Left lung (tissue), 14 donors: Measurements from ENCODE around the gene CSNK2A1. TPM values are rescaled to one million over a fixed set of nuclear protein-coding genes. Genes with fewer than 3 reads are reported as not detected.

Experiments used
- ATAC-seq: fragments of 200-7000 bp; cut with Tn5 transposase; one replicate; pipeline ENCODE4 v1.9.1; 2020; ENCODE audit warnings: moderate library complexity
- DNase-seq, 4 donors: peaks; one replicate each; pipeline ENCODE4 v3.0.0-alpha.2; 2013 to 2020
- H3K27ac ChIP-seq, 2 donors: fragments of 200-600 bp; sonication (generic) in 1 of 2; one replicate each; pipeline versions ENCODE4 v1.5.0 to v1.8.0; 2020 to 2021
- H3K27me3 ChIP-seq, 2 donors: fragments of 200-600 bp; sonication (generic) in 1 of 2; one replicate each; pipeline versions ENCODE4 v1.5.0 to v1.8.0; 2020 to 2021
- H3K36me3 ChIP-seq, 2 donors: fragments of 200-600 bp; sonication (generic) in 1 of 2; one replicate each; pipeline versions ENCODE4 v1.5.0 to v1.8.0; 2020 to 2021
- H3K4me1 ChIP-seq, 2 donors: fragments of 200-600 bp; one replicate each; pipeline ENCODE4 v1.8.0; 2021
- H3K4me3 ChIP-seq, 2 donors: fragments of 200-600 bp; sonication (generic) in 1 of 2; one replicate each; pipeline versions ENCODE4 v1.5.0 to v1.8.0; 2020 to 2021; ENCODE audit warnings: mild to moderate bottlenecking in 1 of 2
- H3K9me3 ChIP-seq, 2 donors: fragments of 200-600 bp; sonication (generic) in 1 of 2; one replicate each; pipeline versions ENCODE4 v1.5.0 to v1.8.0; 2020 to 2021
- CTCF ChIP-seq, 2 donors: fragments of 200-600 bp; sonication (generic) in 1 of 2; IDR thresholded peaks; one replicate each; pipeline versions ENCODE4 v1.5.0 to v1.8.0; 2021; ENCODE audit warnings: antibody characterized with exemption in 2 of 2
- intact Hi-C, 2 donors: fragments of 100-400 bp; cut with DNase I; formaldehyde crosslinking; loops; one replicate each; pipeline versions ENCODE4 v1.11.2 to v1.14.2; 2022
- long read RNA-seq, 12 donors: library from polyadenylated mRNA in 2 of 12; unstranded in 2 of 12; transcript quantifications; one replicate each; pipeline ENCODE4 v2.0.0 and lab custom pipeline, GENCODE V29; 2019 to 2026
- polyA plus RNA-seq, 6 donors: library from polyadenylated mRNA; unstranded; fragments of 120-200 nt; gene quantifications; one replicate each; pipeline ENCODE4 v1.2.1, GENCODE V29; 2013; ENCODE audit not compliant: insufficient read length in 6 of 6
- total RNA-seq, 2 donors: library from RNA; stranded (reverse); fragmentation: NEBNext Ultra II Directional; extraction: Animal tissue kit (Norgen Biotek cat#: 25700); gene quantifications; one replicate each; pipeline ENCODE4 v1.2.1, GENCODE V29; 2021
- donor health status: DM: no; HTN: yes; CAD: no.
- donor health status: DM: no; HTN: no; CAD: no.

CSNK2A1 gene
- total RNA-seq (10 to 100 TPM; 78.5 to 94.4 TPM), polyA plus RNA-seq (100 to 1,000 TPM; 131 to 157 (median 135) TPM)
- long read RNA-seq, donor 1, full-length matches to known transcripts: 38 of 51 reads
- long read RNA-seq, donor 1, partial matches to known transcripts: 13 of 51 reads
- long read RNA-seq, donor 1, other reads (novel, unspliced or antisense): 0 of 51 reads
- long read RNA-seq, donor 2, full-length matches to known transcripts: 21 of 29 reads
- long read RNA-seq, donor 2, partial matches to known transcripts: 8 of 29 reads
- long read RNA-seq, donor 2, other reads (novel, unspliced or antisense): 0 of 29 reads
- long read RNA-seq, donor 3, full-length matches to known transcripts: 23 of 23 reads
- long read RNA-seq, donor 3, partial matches to known transcripts: 0 of 23 reads
- long read RNA-seq, donor 3, other reads (novel, unspliced or antisense): 0 of 23 reads
- long read RNA-seq, donor 4, full-length matches to known transcripts: 19 of 27 reads
- long read RNA-seq, donor 4, partial matches to known transcripts: 1 of 27 reads
- long read RNA-seq, donor 4, other reads (novel, unspliced or antisense): 7 of 27 reads
- long read RNA-seq, donor 5, full-length matches to known transcripts: 28 of 37 reads
- long read RNA-seq, donor 5, partial matches to known transcripts: 9 of 37 reads
- long read RNA-seq, donor 5, other reads (novel, unspliced or antisense): 0 of 37 reads
- long read RNA-seq, donor 6, full-length matches to known transcripts: 14 of 14 reads
- long read RNA-seq, donor 6, partial matches to known transcripts: 0 of 14 reads
- long read RNA-seq, donor 6, other reads (novel, unspliced or antisense): 0 of 14 reads
- long read RNA-seq, donor 7, full-length matches to known transcripts: 19 of 19 reads
- long read RNA-seq, donor 7, partial matches to known transcripts: 0 of 19 reads
- long read RNA-seq, donor 7, other reads (novel, unspliced or antisense): 0 of 19 reads
- long read RNA-seq, donor 8, full-length matches to known transcripts: 28 of 33 reads
- long read RNA-seq, donor 8, partial matches to known transcripts: 5 of 33 reads
- long read RNA-seq, donor 8, other reads (novel, unspliced or antisense): 0 of 33 reads
- long read RNA-seq, donor 9, partial matches to known transcripts: 0 of 1 reads
- long read RNA-seq, donor 9, other reads (novel, unspliced or antisense): 0 of 1 reads
- long read RNA-seq, donor 10, full-length matches to known transcripts: 13 of 14 reads
- long read RNA-seq, donor 10, partial matches to known transcripts: 0 of 14 reads
- long read RNA-seq, donor 10, other reads (novel, unspliced or antisense): 1 of 14 reads
- long read RNA-seq, donor 11: 0 reads
- long read RNA-seq, donor 12, full-length matches to known transcripts: 18 of 18 reads
- long read RNA-seq, donor 12, partial matches to known transcripts: 0 of 18 reads
- long read RNA-seq, donor 12, other reads (novel, unspliced or antisense): 0 of 18 reads

- peaks cover 10 to 51% of the 10 kb centered on the region in 2 donors for H3K4me1 ChIP-seq
- H3K9me3 ChIP-seq: no peaks in the 10 kb centered on the region
- ATAC-seq (peak; percentile 99), DNase-seq (peak; percentile 95 to 98 (median 97))
- H3K36me3 ChIP-seq: no peaks in the 10 kb centered on the region
- no peaks in the 10 kb centered on the region for H3K27me3 ChIP-seq
- intact Hi-C loops: no loop called here
- TF ChIP-seq CTCF (IDR thresholded peaks at IDR 0.05): no peak
- H3K27ac ChIP-seq: peak within 1 kb of the TSS; percentile 83 to 87
- H3K4me3 ChIP-seq: peak within 1 kb of the TSS; percentile 70 to 83
Observed at GRCh38 chr20:543369-544152, at the start of gene CSNK2A1. Gene CSNK2A1, minus strand, starts transcription at chr20:543790. Its CDS starts 35,239 bp downstream, at chr20:508551.

- intact Hi-C loops: no loop called here
- no peaks in the 10 kb centered on the region for H3K27me3 ChIP-seq
- no peak overlapping the region for H3K27ac ChIP-seq
- no peaks in the 10 kb centered on the region for H3K9me3 ChIP-seq
- ATAC-seq (no peak), DNase-seq (no peak)
- H3K4me3 ChIP-seq: no peak overlapping the region
- no peaks in the 10 kb centered on the region for H3K36me3 ChIP-seq
- H3K4me1 ChIP-seq: no peaks in the 10 kb centered on the region
- TF ChIP-seq CTCF (IDR thresholded peaks at IDR 0.05): no peak
Observed at GRCh38 chr20:592506-592905, 48.9 kb upstream of the CSNK2A1 start.

GRCh38 chr20:591941-592340 is 48.4 kb upstream of the CSNK2A1 start:
- no peak for ATAC-seq
- H3K4me1 ChIP-seq: no peaks in the 10 kb centered on the region
- no peaks in the 10 kb centered on the region for H3K27me3 ChIP-seq
- intact Hi-C loops: no loop called here
- TF ChIP-seq CTCF (IDR thresholded peaks at IDR 0.05): no peak
- no peak overlapping the region for H3K27ac ChIP-seq
- H3K9me3 ChIP-seq: no peaks in the 10 kb centered on the region
- no peak overlapping the region for H3K4me3 ChIP-seq
- no peaks in the 10 kb centered on the region for H3K36me3 ChIP-seq
- no peak for DNase-seq

- Histone ChIP-seq H3K27me3 (peaks cover 0 to 15% of the 10 kb centered on the region in 2 donors), H3K9me3 (no peaks in the 10 kb centered on the region), H3K4me3 (no peak overlapping the region), H3K36me3 (no peaks in the 10 kb centered on the region), H3K4me1 (no peaks in the 10 kb centered on the region), H3K27ac (no peak overlapping the region)
- no peak for DNase-seq
- ATAC-seq: no peak
- TF ChIP-seq CTCF (IDR thresholded peaks at IDR 0.05): no peak
- intact Hi-C loops: no loop called here
Observed at GRCh38 chr20:588932-589672, 45.5 kb upstream of the CSNK2A1 start.
